GM13976 (cell line): ENCODE data around the gene ATXN1.

Experiments
- DNase-seq: peaks from one replicate; pipeline ENCODE4 v3.0.0; 2012; ENCODE audit warnings: low spot score
- in situ Hi-C: fragments of 300-500 bp; cut with MboI; formaldehyde crosslinking; loops from one replicate; pipeline ENCODE4 v1.12.0; 2022; ENCODE audit warnings: low sequenced_read_pairs, mixed read lengths, inconsistent platforms; ENCODE audit not compliant: unreplicated experiment
- TF ChIP-seq, protein P1 (sequence below): IDR thresholded peaks from 2 replicates; pipeline ENCODE4 v1.5.1; 2012; ENCODE audit warnings: borderline replicate concordance, mild to moderate bottlenecking; ENCODE audit not compliant: insufficient read depth; ENCODE audit errors: extremely low read depth, missing control alignments, control extremely low read depth

ATXN1 gene

DNA sequence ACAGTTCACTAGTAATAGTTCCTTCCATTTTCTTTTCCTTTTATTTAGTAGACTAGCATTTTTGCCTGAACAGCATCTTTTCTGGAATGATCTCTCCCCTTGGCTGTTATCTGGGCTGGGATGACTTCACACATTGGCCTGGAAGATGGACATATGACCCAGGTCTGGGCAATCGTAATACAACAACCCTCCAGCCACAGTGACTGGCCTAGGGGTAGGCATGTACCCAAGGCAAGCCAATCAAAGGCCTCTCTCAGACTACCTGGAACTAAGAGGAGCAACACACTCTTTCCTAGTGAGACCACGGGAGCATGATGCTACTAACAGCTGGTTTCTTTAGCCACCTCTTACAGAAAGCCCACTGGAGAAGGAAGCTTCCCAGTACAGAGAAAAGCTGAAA is 270.6 kb downstream of the ATXN1 start:
- in situ Hi-C loops, result no loop called here
- no peak for DNase-seq
- TF ChIP-seq, protein P1, sequence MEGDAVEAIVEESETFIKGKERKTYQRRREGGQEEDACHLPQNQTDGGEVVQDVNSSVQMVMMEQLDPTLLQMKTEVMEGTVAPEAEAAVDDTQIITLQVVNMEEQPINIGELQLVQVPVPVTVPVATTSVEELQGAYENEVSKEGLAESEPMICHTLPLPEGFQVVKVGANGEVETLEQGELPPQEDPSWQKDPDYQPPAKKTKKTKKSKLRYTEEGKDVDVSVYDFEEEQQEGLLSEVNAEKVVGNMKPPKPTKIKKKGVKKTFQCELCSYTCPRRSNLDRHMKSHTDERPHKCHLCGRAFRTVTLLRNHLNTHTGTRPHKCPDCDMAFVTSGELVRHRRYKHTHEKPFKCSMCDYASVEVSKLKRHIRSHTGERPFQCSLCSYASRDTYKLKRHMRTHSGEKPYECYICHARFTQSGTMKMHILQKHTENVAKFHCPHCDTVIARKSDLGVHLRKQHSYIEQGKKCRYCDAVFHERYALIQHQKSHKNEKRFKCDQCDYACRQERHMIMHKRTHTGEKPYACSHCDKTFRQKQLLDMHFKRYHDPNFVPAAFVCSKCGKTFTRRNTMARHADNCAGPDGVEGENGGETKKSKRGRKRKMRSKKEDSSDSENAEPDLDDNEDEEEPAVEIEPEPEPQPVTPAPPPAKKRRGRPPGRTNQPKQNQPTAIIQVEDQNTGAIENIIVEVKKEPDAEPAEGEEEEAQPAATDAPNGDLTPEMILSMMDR, result no peak

DNA sequence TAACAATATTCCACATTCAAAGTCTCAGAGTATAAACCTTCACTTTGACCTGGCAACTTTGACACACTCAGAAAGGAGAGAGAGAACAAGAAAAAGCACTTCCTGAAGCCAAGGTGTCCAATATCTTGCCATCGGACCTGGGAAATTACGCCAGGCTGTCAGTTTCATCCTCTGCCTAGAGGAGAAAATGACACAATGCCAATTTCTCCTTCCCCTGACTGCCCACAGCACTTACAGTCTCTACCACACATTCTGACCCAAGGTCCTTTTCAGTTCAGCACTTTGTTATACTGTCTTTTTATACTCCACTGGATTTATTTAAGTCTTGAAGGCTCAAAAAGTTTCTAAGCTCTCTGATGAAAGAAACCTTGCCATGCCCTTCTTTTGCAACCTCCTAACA is 272.4 kb downstream of the ATXN1 start:
- DNase-seq, result no peak
- TF ChIP-seq, protein P1, result no peak
- in situ Hi-C loops, result no loop called here

DNA sequence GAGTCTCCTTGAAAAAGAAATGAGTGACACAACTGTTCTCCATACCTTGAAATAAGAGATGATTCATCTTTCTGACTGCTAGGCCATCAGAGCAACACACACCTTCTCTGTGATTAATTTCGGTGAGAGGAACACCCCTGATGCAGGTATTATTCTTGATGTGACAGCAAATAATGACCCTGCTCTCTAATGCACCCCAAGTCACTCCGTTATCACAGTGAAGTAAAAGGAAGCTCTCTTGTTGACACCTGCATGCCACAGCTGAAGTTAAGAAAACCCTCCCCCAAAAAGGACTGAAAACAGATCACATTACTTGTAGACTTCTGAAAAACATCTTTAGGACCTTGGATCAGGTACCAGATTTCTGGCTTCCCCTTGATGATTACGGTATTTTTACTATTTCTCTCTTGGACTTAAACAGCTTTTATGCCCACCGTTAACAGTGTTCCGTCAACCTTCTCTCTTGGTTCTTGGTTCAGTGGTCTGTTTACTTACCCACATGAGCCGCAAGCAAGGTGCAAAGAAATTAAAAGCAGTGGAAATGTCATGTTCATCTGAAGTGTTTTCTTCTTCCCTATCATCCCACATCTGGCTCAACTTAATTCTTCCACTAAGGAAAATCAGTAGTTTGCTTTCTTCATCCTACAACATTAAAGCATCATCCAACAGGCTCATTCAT is 273.1 kb downstream of the ATXN1 start:
- no peak for DNase-seq
- TF ChIP-seq, protein P1, result no peak
- in situ Hi-C loops, result no loop called here

DNA sequence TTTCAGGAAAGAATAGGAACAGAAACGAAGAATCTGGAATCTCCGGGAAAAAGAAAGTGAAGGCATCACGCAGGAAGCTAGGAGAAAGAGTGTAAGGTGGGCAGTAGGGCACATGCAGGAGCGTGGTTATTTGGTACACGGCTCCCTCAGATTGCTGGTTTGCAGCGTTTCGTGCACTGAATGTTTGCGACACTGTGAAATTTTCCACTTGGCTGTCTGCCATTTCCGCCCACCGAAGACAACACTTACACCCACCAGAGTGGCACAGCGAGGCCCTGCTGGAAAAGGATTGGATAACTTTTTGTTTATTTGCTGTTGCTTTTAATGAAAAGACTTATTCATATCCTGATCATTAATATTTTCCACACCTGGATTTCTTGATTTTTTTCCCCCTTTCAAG is 274.6 kb downstream of the ATXN1 start:
- DNase-seq, result no peak
- in situ Hi-C loops, result no loop called here
- TF ChIP-seq, protein P1, result no peak

DNA sequence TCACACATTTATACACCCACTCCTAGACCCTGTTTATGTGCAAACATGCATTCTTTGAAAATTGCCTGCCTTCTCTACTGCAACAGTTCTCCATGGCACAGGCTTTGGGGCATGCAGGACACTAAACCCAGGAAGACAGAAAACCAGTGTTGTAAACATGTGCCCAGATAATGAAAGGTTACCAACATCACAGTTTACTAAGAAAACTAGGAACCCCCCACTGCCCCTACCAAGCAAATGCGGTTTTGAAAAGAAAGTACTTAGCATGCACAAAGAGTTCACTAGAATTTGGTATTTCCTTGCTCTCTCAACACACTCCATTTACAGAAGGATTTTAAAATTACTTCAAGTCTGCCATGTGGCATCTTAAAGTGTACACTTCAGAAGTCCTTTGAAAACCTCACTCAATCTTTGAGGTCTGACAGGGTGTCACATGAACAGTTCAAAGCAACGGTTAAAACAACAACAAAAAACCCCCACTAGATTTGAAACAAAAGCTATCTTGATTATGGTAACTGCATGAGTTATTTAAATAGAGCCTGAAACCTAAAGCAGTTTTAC is 277.9 kb downstream of the ATXN1 start:
- DNase-seq, result no peak
- TF ChIP-seq, protein P1, result no peak
- in situ Hi-C loops, result no loop called here

DNA sequence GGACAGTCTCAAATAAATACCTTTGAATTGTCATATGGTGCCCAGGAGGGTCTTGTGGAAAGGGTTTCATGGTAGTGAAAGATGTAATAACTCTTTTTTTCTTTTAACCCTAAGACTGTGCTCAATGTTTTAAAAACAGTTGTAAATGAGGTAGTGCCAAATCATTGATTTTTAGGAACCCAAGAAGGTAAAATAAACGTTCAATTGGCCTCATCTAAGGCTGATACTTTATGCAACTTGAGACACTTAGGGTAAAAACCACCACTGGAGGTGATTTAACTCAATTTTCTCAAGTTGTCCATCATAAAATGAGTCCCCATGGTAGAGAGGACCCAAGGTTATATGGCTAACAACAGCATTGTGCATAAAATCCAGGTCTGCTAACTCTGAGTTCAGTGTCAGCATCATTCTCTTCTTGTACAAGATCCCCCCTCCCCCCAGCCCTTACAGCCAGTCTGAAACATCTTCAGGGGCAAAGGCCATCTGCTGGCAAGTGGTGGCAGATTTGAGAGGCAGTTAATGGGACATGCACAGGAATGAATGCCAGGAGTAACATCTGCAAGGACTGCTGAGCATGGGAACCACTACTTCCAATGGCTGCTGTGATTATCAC is 278.5 kb downstream of the ATXN1 start:
- DNase-seq, result no peak
- in situ Hi-C loops, result no loop called here
- TF ChIP-seq, protein P1, result no peak
